ENCODE data around the gene ADRB1. TPM values are rescaled to one million over a fixed set of nuclear protein-coding genes. Genes with fewer than 3 reads are reported as not detected.

Gene ADRB1
- total RNA-seq, 4 donors from 2014 or later = 1.8 to 9.1 (median 6.8) TPM

- no peak overlapping the region for H3K4me3 ChIP-seq
- WGBS, 2 donors (ENCODE audit: low coverage in 1 of 2) = 50 to 90% methylated on average over 1 to 3 of the region's 4 CpGs
- no peaks in the 10 kb centered on the region for H3K27me3 ChIP-seq
- H3K9me3 ChIP-seq = no peaks in the 10 kb centered on the region
- H3K36me3 ChIP-seq = no peaks in the 10 kb centered on the region
- no peak for ATAC-seq
- TF ChIP-seq POLR2A (IDR thresholded peaks at IDR 0.05) = no peak
- TF ChIP-seq POLR2AphosphoS5 (IDR thresholded peaks at IDR 0.05) = no peak
- TF ChIP-seq, protein P1, sequence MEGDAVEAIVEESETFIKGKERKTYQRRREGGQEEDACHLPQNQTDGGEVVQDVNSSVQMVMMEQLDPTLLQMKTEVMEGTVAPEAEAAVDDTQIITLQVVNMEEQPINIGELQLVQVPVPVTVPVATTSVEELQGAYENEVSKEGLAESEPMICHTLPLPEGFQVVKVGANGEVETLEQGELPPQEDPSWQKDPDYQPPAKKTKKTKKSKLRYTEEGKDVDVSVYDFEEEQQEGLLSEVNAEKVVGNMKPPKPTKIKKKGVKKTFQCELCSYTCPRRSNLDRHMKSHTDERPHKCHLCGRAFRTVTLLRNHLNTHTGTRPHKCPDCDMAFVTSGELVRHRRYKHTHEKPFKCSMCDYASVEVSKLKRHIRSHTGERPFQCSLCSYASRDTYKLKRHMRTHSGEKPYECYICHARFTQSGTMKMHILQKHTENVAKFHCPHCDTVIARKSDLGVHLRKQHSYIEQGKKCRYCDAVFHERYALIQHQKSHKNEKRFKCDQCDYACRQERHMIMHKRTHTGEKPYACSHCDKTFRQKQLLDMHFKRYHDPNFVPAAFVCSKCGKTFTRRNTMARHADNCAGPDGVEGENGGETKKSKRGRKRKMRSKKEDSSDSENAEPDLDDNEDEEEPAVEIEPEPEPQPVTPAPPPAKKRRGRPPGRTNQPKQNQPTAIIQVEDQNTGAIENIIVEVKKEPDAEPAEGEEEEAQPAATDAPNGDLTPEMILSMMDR (IDR thresholded peaks at IDR 0.05) = no peak
- TF ChIP-seq EP300 (IDR thresholded peaks at IDR 0.05) = no peak
- H3K4me1 ChIP-seq = no peaks in the 10 kb centered on the region
- no peak overlapping the region for H3K27ac ChIP-seq
Observed at GRCh38 chr10:114029655-114030054, 14.0 kb upstream of the ADRB1 start.

DNA sequence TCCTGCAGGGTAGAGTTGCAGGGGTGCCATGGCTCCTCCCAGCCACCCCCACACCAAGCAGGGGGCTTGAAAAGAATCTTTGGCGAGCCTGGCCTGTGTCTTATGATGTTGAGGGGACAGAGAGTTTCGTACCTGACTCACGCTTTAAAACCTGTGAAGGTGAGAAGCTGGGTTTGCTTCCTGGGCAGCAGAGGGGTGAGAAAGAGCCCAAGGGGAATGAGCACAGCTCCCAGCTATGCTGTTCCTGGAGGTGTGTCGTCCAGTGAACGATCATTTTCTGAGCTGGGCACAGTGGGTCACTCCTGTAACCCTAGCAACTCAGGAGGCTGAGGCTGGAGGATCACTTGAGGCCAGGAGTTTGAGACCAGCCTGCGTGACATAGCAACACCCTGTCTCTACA is 13.5 kb upstream of the ADRB1 start:
- no peaks in the 10 kb centered on the region for H3K27me3 ChIP-seq
- H3K9me3 ChIP-seq = no peaks in the 10 kb centered on the region
- no peak overlapping the region for H3K27ac ChIP-seq
- 83 to 93% methylated on average over 3 to 4 of the region's 6 CpGs for WGBS, 2 donors (ENCODE audit: low coverage in 1 of 2)
- no peak overlapping the region for H3K4me3 ChIP-seq
- no peaks in the 10 kb centered on the region for H3K36me3 ChIP-seq
- TF ChIP-seq, protein P1 (IDR thresholded peaks at IDR 0.05) = no peak
- TF ChIP-seq EP300 (IDR thresholded peaks at IDR 0.05) = no peak
- no peak for TF ChIP-seq POLR2A (IDR thresholded peaks at IDR 0.05)
- no peak for TF ChIP-seq POLR2AphosphoS5 (IDR thresholded peaks at IDR 0.05)
- H3K4me1 ChIP-seq = no peaks in the 10 kb centered on the region
- ATAC-seq = no peak

DNA sequence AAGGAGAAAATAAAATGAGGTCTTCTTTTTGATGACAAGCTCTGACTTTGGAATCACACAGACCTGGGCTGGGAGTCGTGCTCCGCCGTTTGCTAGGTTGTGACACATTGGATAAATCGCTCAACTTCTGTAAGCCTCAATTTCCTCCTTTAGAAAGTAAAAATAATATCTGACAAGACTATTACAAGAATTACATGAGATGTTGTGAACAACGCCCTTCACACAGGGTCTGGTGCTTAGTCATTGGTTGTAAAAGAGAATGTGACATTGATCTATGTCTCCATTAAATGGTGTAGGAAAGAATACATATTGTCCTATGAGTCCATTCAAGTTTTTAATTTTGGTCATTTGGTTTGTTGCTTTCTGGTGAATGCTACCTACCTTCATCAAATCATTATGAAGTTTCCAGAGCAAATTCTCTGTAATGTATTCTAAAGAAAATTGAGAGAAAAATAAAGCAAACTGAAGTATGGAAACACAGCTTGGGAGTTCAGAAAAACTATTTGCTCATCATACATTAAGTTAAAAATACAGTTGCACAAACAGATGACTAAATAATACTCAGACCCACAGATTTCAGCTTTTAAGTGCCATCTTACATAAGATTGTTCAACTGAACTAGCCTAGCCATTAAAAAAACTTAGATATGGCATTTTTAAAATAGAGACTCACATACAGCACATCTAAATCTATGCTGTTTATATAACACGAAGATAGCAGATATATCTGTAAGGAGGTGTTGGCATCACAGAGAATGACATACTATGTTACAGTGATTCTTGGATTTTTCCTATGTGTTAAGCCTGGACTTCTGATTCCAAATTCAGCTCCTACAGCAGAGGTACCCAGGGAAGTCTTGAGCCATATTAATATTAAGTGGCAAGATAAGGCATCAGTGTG is 12.3 kb upstream of the ADRB1 start:
- TF ChIP-seq POLR2AphosphoS5 (IDR thresholded peaks at IDR 0.05) = no peak
- TF ChIP-seq, protein P1 (IDR thresholded peaks at IDR 0.05) = no peak
- no peak for TF ChIP-seq POLR2A (IDR thresholded peaks at IDR 0.05)
- TF ChIP-seq EP300 (IDR thresholded peaks at IDR 0.05) = no peak
- Histone ChIP-seq H3K9me3 (no peaks in the 10 kb centered on the region), H3K4me3 (no peak overlapping the region), H3K4me1 (no peaks in the 10 kb centered on the region), H3K36me3 (no peaks in the 10 kb centered on the region), H3K27ac (no peak overlapping the region), H3K27me3 (no peaks in the 10 kb centered on the region)
- ATAC-seq = no peak
- WGBS, 2 donors (ENCODE audit: low coverage in 1 of 2) = 84% methylated on average over 6 of the region's 6 CpGs

DNA sequence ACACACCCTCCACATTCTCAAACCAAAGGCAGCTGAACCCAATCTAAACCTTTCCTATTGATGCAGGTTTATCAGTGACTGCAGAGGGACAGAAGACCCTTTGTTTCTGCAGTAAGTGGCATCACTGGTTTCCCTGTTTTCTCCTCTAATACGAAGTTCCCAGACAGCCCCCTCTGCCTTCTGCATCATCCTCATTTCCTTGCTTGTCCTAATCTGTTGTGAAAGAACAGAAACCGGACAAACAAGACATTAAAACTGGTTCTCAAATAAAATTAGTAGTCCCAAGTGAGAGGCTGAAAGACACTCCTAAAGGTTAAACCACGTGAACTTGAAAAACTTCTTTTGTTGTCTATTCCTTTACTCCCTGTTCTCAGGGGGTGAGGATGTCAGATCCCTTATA is 10.1 kb upstream of the ADRB1 start:
- no peak for ATAC-seq
- Histone ChIP-seq H3K4me1 (no peaks in the 10 kb centered on the region), H3K27ac (no peak overlapping the region), H3K4me3 (no peak overlapping the region), H3K36me3 (no peaks in the 10 kb centered on the region), H3K27me3 (no peaks in the 10 kb centered on the region), H3K9me3 (no peaks in the 10 kb centered on the region)
- 70 to 81% methylated on average over 2 to 3 of the region's 3 CpGs for WGBS, 2 donors (ENCODE audit: low coverage in 1 of 2)
- no peak for TF ChIP-seq EP300 (IDR thresholded peaks at IDR 0.05)
- TF ChIP-seq POLR2AphosphoS5 (IDR thresholded peaks at IDR 0.05) = no peak
- TF ChIP-seq, protein P1 (IDR thresholded peaks at IDR 0.05) = no peak
- TF ChIP-seq POLR2A (IDR thresholded peaks at IDR 0.05) = no peak

Measured in gastroesophageal sphincter (tissue), 4 donors.